Measurements from ENCODE around the gene MED15.

DNA sequence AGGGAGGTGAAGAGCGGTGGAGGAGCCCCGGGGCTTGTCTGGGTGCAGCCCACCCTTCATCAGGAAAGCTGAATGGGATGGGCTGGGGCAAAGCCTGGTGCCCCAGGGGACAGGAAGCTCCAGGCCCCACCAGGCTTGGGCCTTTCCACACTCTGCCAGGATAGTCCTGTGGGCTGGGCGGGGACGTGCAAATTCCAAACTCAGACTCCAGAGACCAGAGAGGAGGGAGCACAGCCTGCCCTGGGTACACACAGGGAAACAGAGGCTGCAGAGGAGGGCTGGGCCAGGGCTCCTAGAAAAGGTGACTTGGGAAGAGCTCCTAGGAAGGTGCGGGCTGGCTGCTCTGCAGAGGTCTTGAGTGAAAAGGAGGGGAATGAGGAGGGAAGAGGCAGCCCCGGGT is 124.7 kb downstream of the MED15 start:
- TF ChIP-seq, protein P1, sequence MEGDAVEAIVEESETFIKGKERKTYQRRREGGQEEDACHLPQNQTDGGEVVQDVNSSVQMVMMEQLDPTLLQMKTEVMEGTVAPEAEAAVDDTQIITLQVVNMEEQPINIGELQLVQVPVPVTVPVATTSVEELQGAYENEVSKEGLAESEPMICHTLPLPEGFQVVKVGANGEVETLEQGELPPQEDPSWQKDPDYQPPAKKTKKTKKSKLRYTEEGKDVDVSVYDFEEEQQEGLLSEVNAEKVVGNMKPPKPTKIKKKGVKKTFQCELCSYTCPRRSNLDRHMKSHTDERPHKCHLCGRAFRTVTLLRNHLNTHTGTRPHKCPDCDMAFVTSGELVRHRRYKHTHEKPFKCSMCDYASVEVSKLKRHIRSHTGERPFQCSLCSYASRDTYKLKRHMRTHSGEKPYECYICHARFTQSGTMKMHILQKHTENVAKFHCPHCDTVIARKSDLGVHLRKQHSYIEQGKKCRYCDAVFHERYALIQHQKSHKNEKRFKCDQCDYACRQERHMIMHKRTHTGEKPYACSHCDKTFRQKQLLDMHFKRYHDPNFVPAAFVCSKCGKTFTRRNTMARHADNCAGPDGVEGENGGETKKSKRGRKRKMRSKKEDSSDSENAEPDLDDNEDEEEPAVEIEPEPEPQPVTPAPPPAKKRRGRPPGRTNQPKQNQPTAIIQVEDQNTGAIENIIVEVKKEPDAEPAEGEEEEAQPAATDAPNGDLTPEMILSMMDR (IDR thresholded peaks at IDR 0.05) = no peak
- TF ChIP-seq POLR2AphosphoS5 (IDR thresholded peaks at IDR 0.05) = no peak
- no peak for TF ChIP-seq POLR2A (IDR thresholded peaks at IDR 0.05)
